Activated gamma-delta T cell treated with anti-CD3 and anti-CD28 coated beads, Interleukin-2, amount 50 U/mL, for 16 hours (primary cell): ENCODE measurements around the gene MIEF1.
A peak's percentile ranks its signal among the peaks of the same experiment; 100 is the strongest.

Source experiments
- DNase-seq: peaks from one replicate; pipeline ENCODE4 v3.0.0-alpha.2; 2020; ENCODE audit warnings: low read depth

The MIEF1 gene

DNA sequence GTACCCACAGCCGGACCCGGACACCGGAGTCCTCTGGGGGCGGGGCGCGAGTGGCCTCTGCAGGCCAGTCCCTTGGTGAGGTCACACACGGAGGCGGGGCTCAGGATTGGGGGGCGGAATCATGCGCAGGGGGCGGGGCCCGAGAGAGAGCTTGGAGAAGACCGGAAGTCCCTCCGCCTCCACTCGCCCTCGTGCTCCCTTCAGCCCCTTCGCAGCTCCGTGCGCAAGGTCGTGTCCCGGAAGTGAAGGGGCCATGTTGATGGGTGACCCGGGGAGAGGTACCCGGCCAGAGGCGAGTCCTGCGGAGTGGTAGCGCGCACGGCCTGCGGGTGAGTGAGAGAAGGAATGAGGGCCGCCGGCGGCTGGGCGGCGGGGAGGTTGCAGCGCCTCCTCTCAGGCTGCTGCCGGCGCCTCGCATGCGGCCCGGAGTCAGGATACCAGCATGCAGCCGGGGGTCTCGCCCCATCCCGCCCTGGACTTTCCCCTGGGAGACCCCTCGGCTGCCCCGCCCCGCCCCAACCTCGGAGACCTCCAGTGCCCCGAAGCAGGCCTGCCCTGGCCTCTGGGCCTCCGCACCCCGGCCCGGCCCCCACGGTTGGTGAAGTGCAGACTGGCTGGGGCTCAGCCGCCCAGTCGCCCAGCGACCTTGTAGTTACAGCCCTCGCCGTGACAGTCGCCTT lies at the start of gene MIEF1:
Gene MIEF1, plus strand, starts transcription at position 182 of the 680 bp plus-strand sequence. CDS start 9,005 bp downstream, outside the sequence.
- DNase-seq: peak; percentile 86

DNA sequence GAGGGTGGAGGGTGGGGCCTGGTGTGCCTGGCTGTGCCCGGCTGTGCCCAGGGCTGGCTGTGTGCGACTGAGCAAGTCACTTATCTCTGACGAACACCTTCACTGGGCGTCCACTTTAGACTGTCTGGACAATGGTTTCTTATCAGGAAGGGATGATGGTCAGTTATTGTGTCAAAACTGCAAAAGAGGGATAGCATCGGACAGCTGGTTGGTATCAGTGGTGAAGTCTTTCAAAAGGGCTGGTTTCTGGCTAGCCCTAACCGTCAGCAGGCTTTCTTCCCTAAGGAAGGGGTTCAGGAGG lies 49.4 kb upstream of the MIEF1 start:
- DNase-seq: no peak

DNA sequence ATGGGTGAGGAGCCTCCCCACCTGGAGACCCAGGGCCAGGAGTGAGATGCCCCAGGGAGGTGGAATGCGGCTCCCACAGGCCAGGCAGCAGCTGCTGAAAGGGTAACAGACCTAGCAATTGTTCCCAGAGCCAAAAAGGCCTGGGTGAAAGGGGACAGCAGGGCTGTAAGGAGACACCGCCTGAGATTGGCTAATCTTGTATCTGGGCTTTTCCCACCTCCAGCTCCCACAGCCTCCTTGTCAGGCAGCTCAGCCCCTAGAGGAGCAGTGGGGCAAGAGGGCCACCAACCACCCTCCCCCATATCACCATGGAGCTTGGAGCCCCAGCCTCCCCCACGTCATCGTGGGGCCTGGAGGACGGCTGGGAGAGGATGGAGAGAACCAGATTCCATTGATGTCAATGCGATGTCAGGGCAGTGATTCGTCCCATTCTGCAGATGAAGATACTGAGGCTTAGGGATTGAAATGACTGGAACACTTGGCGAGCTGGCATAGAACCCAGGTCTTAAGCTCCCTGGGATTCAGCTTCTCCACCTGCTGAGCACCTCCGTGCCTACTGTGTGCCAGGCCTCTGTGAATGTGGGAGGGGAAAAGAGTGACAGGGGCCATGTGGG lies 48.2 kb upstream of the MIEF1 start:
- DNase-seq: no peak

DNA sequence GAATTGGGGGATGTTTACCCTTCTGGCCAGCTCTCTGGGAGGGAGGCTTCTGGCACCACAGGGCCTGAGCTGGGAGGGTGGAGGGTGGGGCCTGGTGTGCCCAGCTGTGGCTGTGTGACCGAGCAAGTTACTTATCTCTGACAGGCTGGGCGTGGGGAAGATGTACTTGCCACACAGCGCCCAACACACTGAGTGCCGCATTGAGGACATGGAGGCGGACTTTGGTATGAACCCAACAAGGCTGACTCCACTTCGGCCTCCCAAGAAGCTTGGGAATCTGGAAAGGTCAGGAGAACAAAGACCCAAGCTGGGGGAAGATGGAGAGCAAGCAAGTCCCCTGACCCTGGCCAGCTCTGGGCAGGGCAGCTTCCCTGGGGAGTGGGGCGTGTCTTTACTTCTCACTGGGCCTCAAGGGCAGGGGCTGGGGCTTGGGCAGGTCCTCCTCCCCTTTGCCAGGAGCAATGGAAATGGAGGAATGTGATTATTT lies 47.7 kb upstream of the MIEF1 start:
- no peak for DNase-seq

DNA sequence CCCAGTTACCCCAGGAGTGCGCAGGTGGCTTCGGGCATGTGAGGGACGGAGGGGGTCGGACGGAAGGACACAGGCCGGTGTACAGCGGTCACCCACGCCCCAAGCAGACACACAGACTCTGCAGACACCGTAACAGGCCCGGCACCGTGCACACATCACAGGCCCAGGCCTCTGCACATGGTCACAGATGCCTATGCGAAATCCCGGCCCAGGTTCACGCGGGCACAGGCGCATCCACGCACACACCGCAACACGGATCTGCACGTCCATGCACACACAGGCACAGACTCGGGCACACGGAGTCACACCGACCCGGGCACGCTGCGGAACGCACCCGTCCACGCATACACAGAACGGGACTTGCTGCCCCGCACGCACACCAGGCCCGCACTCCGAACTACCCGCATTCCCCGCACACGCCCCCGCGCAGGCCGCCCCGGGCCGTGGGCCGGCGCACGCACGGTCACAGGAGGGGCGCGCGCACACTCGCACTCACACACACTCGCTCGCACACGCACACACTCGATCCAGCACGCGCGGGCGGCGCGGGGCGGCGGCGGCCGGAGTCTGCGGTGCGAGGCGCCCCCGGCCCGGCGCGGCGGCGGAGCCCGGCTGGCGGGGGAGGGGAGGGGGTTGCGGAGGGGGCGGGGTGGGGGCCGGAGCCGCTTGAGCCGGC lies 45.4 kb upstream of the MIEF1 start, which contains the start of gene MGAT3:
Gene MGAT3, plus strand, starts transcription at position 491 of the 676 bp plus-strand sequence. CDS start 30,336 bp downstream, outside the sequence.
- DNase-seq: no peak

DNA sequence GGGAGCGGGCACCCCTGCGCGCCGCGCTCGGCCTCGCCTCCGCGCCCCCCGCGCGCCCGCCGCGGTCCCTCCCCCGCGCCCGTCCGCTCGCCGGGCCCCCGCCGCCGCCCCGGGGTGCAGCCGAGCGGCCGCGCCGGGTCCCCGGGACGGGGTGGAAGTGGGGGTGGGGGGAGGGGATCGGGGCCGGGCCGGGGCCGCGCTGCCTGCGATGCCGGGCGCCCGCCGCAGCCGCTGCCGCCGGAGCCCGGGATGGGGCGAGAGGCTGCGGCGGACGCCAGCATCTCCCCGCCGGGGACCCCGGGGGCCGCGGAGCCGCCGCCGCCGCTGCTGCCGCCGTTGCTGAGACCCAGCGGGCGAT lies 44.9 kb upstream of the MIEF1 start:
- DNase-seq: no peak

DNA sequence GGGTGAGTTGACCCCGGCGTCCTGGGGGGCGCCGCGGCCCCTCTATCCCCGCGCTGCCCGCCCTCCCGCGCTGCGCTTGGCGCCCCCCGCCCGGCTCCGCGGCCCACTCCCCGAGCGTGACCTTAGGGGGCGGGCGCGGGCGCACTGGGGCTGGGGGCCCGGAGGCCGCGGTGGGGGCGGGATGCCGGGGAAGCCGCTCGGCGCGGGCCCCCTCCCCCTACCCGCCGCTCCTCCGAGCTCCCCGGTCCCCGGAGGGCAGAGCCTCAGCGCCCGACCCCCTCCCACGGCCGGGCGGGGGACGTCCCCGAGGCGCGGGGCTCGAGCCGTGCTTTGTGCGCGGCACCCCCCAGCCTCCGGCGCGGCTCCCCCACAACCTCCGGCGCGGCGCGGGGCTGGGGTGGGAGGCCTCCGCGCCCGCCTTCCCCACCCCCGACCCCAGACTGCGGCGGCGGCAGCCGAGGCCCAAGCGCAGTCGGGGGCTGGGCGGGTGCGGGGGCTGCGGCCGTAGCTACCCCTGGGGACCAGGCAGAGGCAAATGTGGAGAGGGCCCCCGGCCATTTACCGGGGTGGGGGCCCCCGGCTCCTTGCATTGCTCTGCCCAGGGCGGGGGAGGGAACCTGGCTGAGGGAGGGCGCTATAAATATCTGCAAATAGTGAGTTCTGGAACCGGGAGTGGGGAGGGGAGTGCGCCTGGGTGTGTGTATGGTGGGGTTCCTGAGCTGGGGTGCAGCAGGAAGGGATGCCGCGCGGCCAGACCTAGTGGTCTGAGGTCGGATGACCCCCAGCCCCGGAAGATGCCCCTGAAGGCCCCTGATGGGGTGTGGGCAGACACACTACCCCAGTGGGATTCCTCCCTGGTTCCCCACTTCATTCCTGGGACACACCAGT lies 44.3 kb upstream of the MIEF1 start:
- no peak for DNase-seq

DNA sequence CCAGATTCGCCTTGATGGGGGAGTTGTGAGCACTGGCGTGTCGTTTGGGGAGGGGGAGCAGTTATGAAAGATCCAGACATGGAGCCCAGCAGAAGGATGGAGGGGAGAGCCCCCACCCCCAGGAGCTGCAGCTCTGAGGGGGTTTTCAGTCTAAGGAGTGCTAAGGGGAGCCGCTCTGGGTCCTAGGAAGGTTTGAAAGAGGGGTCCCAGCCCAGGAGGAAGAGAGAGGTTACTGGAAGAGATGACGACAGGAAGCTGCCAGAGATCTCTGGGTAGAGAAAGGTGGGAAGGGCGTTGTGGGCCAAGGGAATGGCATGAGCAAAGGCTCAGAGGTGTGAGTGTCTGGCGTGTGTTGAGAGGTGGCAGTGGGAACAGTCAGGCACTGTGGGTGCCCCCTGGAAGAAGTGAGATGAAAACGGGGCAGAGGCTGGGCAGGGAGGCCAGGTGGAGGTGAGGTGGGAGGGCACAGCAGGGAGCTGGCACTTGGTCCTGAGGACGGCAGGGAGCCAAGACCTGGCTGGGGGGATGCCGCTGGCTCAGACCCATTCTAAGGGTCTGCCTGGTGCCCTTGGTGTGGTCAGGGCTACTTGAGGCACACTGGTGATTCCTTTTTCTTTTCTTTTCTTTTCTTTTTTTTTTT lies 43.5 kb upstream of the MIEF1 start:
- DNase-seq: no peak

DNA sequence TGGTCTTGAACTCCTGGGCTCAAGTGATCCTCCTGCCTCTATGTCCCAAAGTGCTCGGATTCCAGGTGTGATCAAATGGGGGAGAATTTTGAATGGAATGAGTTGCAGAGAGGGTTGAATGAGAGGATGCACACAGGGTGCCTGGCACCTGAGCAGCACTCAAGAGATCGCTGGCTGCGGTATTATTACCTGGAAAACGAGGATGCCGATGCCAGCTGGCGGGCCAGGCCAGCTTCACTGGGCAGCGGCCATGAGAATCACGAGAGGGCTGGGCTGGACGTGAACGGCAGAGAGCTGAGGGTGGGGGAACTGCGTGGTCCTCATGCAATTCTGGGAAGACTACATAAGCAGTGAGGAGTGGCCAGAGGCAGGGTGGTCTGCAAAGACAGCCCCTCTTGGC lies 42.4 kb upstream of the MIEF1 start:
- DNase-seq: no peak

DNA sequence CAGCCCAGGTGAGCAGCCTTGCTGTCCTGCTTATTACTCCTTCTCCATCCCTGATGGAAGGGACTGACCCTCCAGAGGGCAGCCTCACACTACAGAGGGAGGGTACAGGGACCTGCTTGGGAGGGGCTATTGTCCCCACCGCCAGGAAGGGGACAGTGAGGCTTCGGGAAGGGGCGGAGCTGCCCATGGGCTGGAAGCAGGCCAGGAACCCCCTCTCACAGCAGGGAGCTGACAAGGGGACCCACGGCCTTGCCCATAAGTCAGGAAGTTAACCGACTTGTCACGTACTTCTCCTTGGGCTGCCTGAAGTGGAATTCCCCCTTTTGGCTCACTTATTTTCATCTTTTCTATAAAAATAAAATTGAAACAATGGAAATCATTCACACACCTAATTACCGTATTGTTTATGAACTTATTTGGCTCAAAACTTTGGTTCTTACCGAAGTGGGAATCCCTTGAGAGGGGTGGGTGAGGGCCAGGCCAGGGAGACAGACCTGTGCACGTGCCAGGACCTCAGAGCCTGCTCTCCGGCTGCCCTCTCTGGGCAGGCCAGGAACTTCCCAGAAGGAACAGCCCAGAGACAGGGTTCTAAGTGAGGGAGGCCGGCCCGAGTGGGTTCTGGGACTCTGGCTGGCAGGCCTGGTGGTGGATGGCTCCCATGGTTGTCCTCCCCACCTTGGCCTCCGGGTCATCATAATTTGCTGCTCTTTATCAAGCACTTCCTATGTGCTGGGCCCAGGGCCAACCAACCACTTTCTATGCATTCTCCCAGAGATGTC lies 39.5 kb upstream of the MIEF1 start:
- no peak for DNase-seq

DNA sequence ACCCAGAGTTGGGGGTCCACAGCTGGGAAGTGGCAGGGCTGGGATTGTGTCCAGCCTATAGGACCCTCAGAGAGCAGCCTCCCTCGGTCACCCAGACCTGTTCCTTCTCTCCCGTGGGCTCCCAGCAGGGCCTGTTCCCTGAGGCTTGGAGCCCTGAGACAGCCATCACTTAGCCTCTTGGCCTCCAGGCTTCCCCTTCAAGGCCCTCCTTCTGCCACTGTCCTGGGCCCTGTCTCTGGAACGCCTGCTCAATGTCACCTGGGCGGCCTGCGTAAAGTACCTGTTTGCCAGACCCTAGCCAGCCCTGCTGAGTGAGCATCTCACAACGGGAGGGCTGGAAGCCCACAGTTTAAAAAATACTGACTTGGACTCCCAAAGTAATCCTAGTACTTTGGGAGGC lies 38.8 kb upstream of the MIEF1 start:
- DNase-seq: no peak

DNA sequence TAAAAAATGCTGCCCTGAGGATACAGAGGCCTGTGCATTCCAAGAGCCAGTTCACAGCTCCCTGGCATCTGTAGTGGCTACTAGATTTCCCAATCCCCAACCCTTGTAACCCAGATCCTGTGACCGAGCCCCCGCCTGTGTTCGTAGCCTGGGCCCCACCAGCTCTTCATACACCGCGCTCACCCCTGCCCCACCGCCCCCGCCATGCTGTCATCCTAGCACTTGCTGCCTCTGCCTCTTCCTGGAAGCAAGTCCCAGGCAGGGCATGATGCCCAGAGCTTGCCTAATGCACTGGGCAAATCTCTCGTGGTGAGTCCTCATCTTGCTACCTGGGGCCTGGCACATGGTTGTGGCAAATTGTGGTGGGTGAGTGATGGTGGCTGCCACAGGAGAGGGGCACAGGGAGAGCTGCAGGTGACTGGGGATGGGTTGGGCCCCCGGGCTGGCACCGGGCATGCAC lies 38.1 kb upstream of the MIEF1 start:
- no peak for DNase-seq

DNA sequence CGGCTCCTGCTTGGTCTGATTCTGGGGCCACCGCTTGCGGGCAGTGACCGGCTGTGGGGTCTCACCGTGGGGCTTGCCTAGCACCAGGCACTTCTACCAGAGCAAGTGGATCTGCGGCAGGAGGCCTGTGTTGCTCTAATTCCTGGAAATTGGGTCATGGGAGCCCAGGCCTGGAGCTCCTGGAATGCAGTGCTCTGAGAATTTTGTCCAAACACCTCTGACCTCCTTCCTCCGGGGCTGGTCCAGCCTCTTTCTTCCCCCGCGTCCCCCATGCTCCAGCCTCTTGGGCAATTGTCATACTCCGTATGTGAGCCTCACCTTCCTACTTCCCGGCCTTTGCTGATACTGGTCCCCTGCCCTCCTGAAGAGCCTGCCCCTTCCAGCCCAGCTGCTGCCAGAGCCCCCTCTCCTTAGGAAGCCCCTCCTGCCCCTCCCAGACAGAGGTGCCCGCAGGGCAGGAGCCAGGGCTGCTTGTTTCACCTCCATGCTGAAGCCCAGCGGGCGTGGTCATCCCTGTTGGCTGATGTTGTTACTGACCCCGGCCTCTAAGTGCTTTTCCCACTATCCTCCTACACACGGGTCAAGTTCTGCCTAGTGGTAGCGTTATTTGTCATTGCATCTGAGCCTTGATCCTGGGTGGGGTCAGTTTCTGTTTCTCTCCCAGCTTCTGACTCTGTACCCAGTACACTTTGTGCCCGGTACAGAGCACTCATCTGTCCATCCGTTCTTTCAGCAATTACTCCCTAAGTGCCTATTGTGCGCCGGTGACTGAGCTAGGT lies 35.7 kb upstream of the MIEF1 start:
- no peak for DNase-seq

DNA sequence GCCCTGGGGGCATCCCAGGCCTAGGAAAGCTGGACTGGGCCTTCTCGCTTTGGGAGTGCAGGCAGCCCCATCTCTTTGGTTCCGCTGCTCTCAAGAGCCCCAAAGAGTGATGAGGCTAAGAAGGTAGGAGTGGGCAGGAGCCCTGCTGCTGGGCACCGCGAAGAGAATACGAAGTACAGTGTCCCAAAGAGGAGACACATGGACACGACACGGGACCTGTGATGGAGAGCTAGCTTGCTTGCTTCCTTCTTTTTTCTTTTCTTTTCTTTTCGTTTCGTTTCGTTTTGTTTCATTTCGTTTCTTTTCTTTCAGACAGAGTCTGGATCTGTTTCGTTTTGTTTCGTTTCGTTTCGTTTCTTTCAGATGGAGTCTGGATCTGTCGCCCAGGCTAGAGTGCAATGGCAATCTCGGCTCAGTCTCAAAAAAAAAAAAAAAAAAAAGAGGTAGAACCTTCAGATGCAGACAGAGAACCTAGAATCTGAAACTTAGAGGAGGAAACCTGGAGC lies 34.6 kb upstream of the MIEF1 start:
- no peak for DNase-seq

DNA sequence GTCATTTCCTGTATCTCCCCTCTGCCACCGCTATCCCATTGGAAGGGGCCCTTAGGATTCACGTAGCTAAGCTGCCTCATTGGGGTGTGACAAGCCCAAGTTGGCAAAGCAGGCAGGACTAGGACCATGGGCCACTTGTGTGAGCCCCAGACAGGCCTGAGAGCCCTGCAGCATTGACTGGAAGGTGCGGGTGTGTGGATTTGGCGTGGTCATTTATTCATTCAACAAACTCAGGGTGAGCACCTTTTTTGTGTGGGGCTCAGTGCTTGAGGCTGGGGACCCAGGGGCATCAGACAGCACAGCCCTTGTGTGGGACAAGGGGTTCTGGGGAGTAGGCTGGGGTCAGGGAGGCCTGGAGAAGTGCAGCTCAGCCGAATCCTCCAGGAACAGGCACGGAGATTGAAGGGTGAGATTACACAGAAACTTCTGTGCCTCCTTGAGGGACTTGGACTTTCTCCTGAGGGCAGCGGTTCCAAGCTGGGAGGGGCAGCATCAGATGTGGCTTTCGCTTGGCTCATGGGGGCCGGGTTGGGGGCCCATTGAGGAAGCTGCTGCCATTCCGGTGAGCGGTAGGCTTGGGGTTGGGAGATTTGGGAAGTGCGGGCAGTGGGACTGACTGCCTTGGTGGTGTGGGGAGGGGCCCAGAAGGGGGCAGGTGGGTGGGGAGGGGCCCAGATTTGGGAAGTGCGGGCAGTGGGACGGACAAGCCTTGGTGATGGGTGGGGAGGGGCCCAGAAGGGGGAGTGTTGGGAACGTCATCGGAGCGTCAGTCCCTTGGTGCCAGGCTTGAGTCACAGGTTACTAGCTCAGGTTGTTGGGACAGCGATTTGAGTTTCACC lies 33.4 kb upstream of the MIEF1 start:
- no peak for DNase-seq

DNA sequence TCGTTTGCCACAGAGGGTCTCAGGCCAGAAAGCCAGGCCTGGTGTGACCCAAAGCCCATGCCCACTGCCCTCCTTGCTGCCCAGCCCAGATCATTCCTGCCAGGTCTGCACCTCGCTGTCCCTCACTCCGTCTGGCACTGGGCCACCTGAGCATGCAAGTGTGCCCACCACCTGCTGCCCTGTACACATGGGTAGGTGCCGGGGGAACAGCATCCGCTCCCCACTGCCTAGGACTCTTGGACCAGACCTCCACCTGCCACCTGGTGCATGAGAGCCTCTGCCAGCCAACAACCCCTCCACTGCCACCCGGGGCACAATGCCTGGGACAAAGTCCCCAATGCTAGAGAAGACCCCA lies 32.8 kb upstream of the MIEF1 start:
- no peak for DNase-seq

DNA sequence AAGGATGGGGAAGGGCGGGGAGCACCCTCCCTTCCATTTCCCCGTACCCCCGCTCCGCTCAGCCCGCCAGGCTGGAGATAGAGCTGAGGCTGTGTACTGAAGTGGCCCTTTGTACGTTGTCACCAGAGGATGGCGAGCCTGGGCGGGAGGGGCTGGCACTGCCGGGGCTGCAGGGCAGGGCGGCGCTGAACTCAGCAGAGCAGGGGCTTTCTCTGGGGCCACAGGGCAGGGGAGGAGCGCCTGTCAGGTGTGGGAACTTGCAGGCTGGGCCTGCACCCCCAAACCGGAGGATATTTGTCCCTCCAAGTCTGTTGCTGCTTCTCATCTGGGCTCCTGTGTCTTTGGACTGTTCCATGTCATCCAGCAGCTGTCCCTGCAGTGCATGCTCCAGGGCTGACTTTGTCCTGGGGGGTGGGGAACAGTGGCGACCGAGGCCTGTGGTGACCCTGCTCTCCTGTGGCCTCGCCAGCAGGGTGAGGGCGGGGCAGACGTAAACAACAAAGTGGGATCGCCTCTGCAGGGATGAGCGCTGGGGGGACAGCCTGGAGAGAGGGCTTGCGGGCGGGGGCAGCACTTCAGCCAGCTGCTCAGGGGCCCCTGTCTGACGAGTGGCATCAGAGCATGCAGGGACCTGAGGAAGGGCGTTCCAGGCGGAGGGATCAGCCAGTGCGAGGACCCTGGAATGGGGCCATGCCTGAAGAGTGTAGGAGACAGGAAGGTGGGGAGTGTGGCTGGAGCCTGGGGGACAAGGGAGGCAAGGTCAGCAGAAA lies 32.2 kb upstream of the MIEF1 start:
- DNase-seq: no peak
